ENCODE data around the gene CCDC74B.
"Not testable (repeated sequence)": the region's sequence is repeated elsewhere in the genome, so short reads cannot be mapped to it uniquely, and the experiment has no call there.

The CCDC74B gene

GRCh38 chr2:130165293-130166016, 20.5 kb upstream of the CCDC74B start:
- DNase-seq = no peak

GRCh38 chr2:130162968-130163367, 18.1 kb upstream of the CCDC74B start:
- no peak for DNase-seq

DNA sequence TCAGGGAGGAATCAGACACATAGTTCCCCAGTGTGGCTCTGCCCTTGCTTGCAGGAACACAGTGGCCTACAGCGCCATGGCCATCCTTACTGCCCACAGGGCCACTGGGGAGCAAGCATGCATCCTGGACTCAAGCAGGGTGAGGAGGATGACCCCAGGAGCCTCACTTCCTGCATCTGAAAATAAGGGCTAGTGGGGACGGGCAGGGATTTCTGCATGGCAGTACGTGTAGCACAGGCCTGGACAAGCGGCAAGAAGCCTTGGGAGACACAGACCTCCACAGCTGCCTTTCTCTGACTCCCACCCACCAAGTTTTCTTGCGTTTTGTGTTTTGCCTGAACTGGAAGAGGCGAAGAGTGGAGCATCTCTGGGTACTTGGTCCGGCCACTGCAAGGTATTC, 17.6 kb upstream of the CCDC74B start:
- DNase-seq = not testable (repeated sequence)

- not testable (repeated sequence) for DNase-seq
Observed at GRCh38 chr2:130160838-130161705, 16.2 kb upstream of the CCDC74B start.

- DNase-seq = no peak
Observed at GRCh38 chr2:130160131-130160530, 15.2 kb upstream of the CCDC74B start.

DNA sequence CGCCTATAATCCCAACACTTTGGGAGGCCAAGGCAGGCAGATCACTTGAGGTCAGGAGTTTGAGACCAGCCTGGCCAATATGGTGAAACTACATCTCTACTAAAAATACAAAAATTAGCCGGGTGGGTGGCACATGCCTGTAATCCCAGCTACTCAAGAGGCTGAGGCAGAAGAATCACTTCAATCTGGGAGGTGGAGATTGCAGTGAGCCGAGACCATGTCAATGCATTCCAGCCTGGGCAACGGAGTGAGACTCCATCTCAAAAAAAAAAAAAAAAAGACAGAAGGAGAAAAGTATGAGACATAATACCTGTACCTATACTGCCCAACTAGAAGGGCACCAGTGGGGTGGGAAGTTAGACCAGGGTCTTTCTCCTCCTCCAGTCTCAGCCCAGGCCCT, 14.5 kb upstream of the CCDC74B start:
- DNase-seq = not testable (repeated sequence)

GRCh38 chr2:130158631-130159030, 13.7 kb upstream of the CCDC74B start:
- DNase-seq = no peak

GRCh38 chr2:130157825-130158514, 13.1 kb upstream of the CCDC74B start:
- DNase-seq = not testable (repeated sequence)

DNA sequence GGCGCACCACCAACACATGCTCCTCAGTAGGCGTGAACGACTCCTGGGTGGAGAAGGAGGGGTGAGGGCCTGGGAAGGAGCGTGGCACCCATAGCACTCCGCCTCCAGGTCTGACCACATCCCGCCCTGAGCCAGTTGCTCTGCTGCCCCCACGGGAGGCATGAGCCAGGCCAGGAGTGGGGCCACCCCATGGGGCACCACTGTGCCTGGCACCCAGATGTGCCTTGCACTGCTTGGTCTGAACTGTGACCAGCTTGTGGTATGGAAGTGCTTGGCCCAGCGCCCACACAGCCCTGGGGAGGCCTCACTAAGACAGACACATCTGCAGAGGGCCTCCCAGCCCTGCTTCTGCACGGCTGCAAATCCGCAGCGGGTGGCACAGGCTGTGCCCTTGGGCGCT, 12.4 kb upstream of the CCDC74B start:
- DNase-seq = not testable (repeated sequence)

- DNase-seq = no peak
Observed at GRCh38 chr2:130156624-130157004, 11.7 kb upstream of the CCDC74B start.

- DNase-seq = peak; percentile 21
Observed at GRCh38 chr2:130155956-130156623, 11.2 kb upstream of the CCDC74B start.

- no peak for DNase-seq
Observed at GRCh38 chr2:130154773-130155765, 10.2 kb upstream of the CCDC74B start.

DNA sequence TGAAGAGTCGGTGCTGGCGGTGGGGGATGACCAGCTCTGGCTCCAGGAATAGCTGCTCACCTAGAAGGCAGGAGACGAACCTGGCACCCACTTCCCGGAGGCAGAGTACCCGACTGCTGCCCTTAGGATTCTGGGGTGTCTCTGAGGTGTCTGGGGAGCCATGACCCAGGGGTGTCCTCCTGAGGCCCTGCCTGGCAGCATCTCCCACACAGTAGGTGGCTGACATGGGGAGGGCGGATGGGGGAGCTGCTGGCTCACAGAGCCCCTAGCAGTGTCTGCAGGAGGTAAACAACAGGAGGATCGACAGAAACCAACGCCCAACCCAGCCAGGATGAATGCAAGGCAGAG, 9.5 kb upstream of the CCDC74B start:
- DNase-seq = not testable (repeated sequence)

- DNase-seq = not testable (repeated sequence)
Observed at GRCh38 chr2:130153721-130154422, 9.0 kb upstream of the CCDC74B start.

- no peak for DNase-seq
Observed at GRCh38 chr2:130152816-130153595, 8.1 kb upstream of the CCDC74B start.

DNA sequence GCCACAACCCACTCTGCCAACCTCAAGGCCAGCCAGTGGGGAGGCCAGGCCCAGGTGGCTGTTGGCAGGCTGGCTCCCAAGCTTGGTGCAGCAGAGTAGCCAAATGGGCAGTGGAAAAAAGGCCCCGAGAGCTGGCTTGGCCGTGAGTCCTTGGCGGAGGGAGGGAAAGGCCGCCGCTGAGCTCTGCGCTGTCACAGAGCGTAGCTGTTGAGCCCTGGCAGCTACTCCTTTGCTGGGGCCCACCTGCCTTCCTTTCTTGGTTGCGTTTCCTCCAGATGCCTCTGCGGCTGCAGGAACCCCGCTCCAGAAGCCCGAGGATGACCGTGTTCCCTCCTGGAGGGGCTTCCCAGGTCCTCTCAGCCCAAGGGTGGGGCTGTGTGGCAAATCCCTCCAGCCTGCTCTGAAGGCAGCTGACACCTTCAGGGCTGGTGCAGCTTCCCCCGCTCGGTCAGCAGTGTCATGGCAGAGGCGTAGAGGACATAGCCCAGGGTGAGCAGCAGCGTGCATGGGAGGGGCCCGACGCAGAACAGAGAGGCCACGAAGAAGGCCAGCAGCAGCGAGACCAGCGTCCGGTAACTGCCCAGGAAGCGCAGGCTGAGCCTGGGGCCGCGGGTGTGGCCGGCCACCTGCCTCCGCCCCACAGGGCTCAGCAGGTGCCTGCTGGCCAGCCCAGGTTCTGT, 7.4 kb upstream of the CCDC74B start:
- not testable (repeated sequence) for DNase-seq

- not testable (repeated sequence) for DNase-seq
Observed at GRCh38 chr2:130151145-130151512, 6.2 kb upstream of the CCDC74B start.

GRCh38 chr2:130150181-130151144, 5.6 kb upstream of the CCDC74B start:
- no peak for DNase-seq
